ENCODE data around the gene FREM2.
A peak's percentile ranks its signal among the peaks of the same experiment; 100 is the strongest.

The FREM2 gene

DNA sequence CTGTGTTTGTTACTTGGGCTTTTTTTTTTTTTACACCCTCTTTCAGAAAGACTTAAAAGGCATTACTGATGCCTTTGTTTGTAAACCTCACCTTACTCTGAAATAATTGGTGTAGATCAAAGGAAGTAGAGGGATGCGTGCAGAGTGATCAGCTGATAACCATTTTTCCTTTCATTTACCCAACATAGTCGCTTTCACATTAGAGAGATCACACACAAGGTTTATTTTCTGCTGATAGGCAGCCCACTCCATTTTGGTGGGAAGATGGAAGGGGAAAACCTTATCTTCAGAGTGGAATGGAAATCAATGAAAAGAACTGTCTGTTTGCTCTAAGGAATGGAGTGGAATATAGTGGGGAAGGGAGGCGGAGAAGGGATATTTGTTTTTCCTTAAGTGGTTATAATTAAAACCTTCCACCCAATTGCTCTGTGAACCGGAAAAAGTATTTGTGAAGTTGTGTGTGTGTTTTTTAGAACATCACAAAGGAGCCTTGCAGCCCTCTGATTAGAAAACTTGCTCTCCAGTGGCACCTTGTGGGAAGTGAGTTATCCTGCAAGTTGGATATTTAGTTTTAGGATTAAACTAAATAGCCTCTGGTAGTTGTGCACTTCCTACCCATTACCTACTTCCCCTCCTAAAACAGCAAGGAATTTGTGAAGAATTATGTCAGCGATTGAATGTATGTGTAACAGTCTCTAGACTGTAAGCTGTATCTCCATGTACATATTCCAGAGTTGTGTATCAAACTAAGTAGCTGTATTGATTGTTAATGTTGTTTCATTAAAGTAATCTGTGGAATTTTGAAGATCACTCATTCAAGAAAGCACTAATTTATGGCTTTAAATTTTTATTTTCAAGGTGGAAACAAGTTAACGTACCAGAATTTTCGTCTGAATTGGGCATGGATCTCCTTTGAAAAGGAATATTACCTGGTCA lies 76.8 kb downstream of the FREM2 start:
- FAIRE-seq = no peak
- DNase-seq (ENCODE audit: insufficient read length, low spot score) = peak; percentile 0
- TF ChIP-seq POLR2A (IDR thresholded peaks at IDR 0.05; ENCODE audit: low read depth, low read length) = no peak

GRCh38 chr13:38766799-38767198 lies 79.9 kb downstream of the FREM2 start:
- no peak for TF ChIP-seq POLR2A (IDR thresholded peaks at IDR 0.05; ENCODE audit: low read depth, low read length)
- DNase-seq (ENCODE audit: insufficient read length, low spot score) = no peak
- no peak for FAIRE-seq

DNA sequence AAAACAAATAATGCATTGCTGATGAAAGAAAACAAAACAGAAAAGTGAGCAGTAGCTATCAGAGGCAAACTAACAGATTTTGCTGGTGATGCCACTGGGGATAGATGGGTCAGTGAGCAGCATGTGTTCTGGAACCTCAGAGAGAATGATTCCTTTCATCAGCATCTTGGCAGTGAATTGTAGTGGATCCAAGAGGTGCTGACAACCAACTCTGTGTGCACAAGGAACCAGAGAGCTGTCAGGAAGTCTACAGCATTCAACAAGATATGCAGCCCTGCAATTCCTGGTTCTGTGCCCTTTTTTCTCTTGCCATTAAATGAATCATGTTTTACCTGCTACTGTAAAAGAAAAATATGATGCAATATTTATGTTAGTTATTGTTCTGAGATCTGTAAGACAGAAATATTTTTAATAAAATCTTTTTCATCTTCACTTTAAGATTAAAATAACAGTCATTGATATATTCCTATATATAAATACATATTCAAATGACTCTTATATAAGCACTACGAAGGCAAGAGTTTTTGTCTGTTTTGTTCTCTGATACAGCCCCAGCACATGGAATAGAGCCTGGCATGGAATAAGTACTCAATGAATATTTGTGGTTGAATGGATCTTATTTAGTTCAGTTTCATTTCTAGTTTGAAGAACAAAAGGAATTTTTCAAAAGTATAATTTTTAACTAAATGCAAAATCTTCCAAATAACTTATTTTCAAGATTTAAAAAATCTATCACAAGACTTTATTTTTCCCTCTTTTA lies 80.8 kb downstream of the FREM2 start:
- DNase-seq (ENCODE audit: insufficient read length, low spot score) = no peak
- TF ChIP-seq POLR2A (IDR thresholded peaks at IDR 0.05; ENCODE audit: low read depth, low read length) = no peak

DNA sequence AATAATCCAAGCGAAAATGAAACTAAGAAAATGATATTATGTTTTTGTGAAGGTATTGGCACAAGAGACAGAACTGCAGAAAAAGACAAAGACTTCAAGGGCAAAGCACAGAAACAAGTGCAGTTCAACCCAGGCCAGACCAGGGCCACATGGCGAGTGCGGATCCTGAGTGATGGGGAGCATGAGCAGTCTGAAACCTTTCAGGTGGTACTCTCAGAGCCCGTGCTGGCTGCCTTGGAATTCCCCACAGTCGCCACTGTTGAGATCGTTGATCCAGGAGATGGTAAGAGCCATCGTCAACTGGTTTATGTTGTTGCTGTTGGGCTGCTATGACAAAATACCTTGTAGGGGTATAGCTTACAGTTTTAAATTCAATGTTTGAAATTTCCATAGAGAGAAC lies 82.6 kb downstream of the FREM2 start:
- TF ChIP-seq POLR2A (IDR thresholded peaks at IDR 0.05; ENCODE audit: low read depth, low read length) = no peak
- DNase-seq (ENCODE audit: insufficient read length, low spot score) (no peak), FAIRE-seq (no peak)

More for the DNA sequence above, 80.8 kb downstream of the FREM2 start:
- FAIRE-seq = no peak

- TF ChIP-seq POLR2A (IDR thresholded peaks at IDR 0.05; ENCODE audit: low read depth, low read length) = no peak
- FAIRE-seq = no peak
- DNase-seq (ENCODE audit: insufficient read length, low spot score) = no peak
Observed at GRCh38 chr13:38775085-38775484, 88.2 kb downstream of the FREM2 start.

GRCh38 chr13:38777347-38778119 lies 90.7 kb downstream of the FREM2 start:
- DNase-seq (ENCODE audit: insufficient read length, low spot score) = no peak
- TF ChIP-seq POLR2A (IDR thresholded peaks at IDR 0.05; ENCODE audit: low read depth, low read length) = no peak
- FAIRE-seq = no peak

- DNase-seq (ENCODE audit: insufficient read length, low spot score) = no peak
- no peak for TF ChIP-seq POLR2A (IDR thresholded peaks at IDR 0.05; ENCODE audit: low read depth, low read length)
- no peak for FAIRE-seq
Observed at GRCh38 chr13:38781539-38781938, 94.7 kb downstream of the FREM2 start.

DNA sequence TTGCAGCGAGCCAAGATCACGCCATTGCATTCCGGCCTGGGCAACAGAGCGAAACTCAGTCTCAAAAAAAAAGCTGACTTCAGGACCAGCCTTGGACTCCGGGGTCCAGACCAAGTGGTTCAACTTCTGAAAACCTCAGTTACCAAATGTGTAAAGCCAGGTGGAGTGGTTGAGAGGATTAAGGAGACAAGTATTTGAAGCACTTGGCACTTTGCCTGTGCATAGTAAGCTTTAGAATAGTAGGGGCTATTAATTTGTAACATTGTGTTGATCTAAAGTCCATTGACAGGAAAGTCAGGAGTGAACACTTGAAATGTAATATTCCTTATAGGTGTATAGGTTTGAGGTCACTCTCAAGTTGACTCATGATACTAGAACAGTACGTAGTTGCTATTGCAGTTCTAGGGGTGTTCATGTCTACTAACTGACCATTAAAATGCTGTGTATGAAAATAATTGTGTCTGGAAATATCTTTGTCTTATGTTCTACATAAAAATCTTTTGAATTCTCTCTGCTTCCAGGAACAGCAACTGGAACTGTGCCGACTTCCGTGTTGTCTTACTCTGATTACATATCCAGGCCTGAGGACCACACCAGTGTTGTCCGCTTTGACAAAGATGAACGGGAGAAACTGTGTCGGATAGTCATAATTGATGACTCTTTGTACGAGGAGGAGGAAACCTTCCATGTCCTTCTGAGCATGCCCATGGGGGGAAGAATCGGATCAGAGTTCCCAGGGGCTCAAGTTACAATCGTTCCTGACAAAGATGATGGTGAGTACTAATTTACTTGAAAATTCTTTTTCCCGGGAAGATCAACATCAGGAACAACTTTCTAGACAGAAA lies 97.4 kb downstream of the FREM2 start:
- TF ChIP-seq POLR2A (IDR thresholded peaks at IDR 0.05; ENCODE audit: low read depth, low read length) = no peak
- DNase-seq (ENCODE audit: insufficient read length, low spot score) = no peak
- FAIRE-seq = no peak

DNA sequence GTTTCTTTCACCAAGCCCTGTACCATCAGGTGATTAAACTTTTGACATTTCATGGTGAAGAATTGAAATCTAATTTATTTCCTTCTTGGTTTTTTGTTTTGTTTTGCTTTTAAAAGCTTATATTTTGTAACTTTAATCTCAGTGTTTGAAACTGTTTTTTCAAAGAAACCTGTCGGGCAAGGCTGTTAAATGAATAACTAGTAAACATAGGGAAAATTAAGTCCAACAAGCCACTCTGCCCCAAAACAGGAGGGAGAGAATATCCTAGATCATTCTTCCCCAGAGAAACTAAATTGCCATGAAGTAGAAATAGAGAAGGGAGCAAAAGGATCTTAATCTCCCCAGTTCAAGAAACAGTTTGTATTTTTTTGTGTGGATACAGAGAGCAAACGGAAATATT lies 98.2 kb downstream of the FREM2 start:
- DNase-seq (ENCODE audit: insufficient read length, low spot score) (no peak), FAIRE-seq (no peak)
- no peak for TF ChIP-seq POLR2A (IDR thresholded peaks at IDR 0.05; ENCODE audit: low read depth, low read length)

DNA sequence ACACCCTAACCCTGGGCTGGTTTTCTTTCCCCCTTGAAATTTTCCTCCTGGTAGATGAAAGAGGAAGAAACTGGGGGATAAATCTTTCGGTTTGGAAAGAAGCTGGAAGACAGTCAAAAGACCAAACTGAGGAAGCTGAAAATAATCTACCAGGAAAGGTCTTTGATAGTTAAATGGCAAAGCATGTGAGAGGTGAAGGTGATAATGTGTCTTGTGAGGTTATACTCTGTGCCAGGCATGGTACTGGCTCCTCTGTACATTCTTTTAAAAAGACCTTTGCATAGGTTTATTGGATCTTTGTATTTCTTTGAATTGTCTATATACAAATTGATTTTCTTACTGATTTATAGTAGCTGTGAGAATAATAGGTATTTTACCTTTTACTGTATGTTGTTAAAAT lies 98.6 kb downstream of the FREM2 start:
- DNase-seq (ENCODE audit: insufficient read length, low spot score) = no peak
- no peak for FAIRE-seq
- no peak for TF ChIP-seq POLR2A (IDR thresholded peaks at IDR 0.05; ENCODE audit: low read depth, low read length)

- no peak for TF ChIP-seq POLR2A (IDR thresholded peaks at IDR 0.05; ENCODE audit: low read depth, low read length)
- FAIRE-seq (no peak), DNase-seq (ENCODE audit: insufficient read length, low spot score) (no peak)
Observed at GRCh38 chr13:38787550-38787949, 100.7 kb downstream of the FREM2 start.

GRCh38 chr13:38796890-38797289 lies 110.0 kb downstream of the FREM2 start:
- FAIRE-seq (no peak), DNase-seq (ENCODE audit: insufficient read length, low spot score) (no peak)
- TF ChIP-seq POLR2A (IDR thresholded peaks at IDR 0.05; ENCODE audit: low read depth, low read length) = no peak

DNA sequence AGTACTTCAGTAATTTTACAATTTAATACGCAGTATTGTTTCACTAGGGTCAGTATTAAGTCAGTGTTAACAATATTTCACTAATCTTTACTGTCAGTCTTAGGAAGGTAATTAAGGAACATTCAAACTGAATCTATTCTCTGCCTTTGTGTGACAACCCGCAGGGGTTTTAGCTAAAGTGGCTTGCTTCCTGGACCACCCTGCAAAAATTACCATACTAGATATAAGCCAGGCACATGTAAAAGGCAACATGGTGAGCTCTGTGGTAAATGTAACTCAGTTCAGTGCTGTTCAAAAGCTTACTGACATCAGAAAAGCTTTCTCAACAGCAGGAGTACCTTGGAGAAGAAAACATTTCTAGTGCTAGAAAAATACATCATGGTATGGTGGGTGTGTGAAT lies 116.7 kb downstream of the FREM2 start:
- TF ChIP-seq POLR2A (IDR thresholded peaks at IDR 0.05; ENCODE audit: low read depth, low read length) = no peak
- DNase-seq (ENCODE audit: insufficient read length, low spot score) = no peak
- no peak for FAIRE-seq
